Endothelial cell of umbilical vein (primary cell): ENCODE data around the gene DENND1A.

Experiments
- EZH2 ChIP-seq: IDR thresholded peaks from 2 replicates; pipeline ENCODE4 v1.6.1; 2012; ENCODE audit warnings: borderline replicate concordance, low read depth, mild to moderate bottlenecking, moderate library complexity, low read length, inconsistent platforms; ENCODE audit not compliant: severe bottlenecking
- GATA2 ChIP-seq: IDR thresholded peaks from 2 replicates; pipeline ENCODE4 v1.7.0; 2011; ENCODE audit warnings: low read depth, mild to moderate bottlenecking, moderate library complexity, mixed read lengths, low read length; ENCODE audit not compliant: insufficient read length, insufficient read depth
- JUN ChIP-seq: IDR thresholded peaks from 2 replicates; pipeline ENCODE4 v1.6.1; 2011; ENCODE audit warnings: borderline replicate concordance, low read depth; ENCODE audit not compliant: insufficient read length, insufficient read depth
- MAX ChIP-seq: IDR thresholded peaks from 2 replicates; pipeline ENCODE4 v1.6.1; 2011; ENCODE audit not compliant: insufficient read depth, insufficient read length
- MYC ChIP-seq: IDR thresholded peaks from one replicate; pipeline ENCODE4 v1.6.1; 2011; ENCODE audit warnings: mild to moderate bottlenecking, low read depth, low read length
- POLR2A ChIP-seq: IDR thresholded peaks from 2 replicates; pipeline ENCODE4 v1.6.1; 2012; ENCODE audit warnings: low read depth, mild to moderate bottlenecking, control low read depth, low read length
- POLR2AphosphoS5 ChIP-seq: IDR thresholded peaks from 2 replicates; pipeline ENCODE4 v1.6.1; 2012; ENCODE audit warnings: low read depth, mild to moderate bottlenecking, control low read depth, low read length, moderate library complexity; ENCODE audit not compliant: insufficient read depth
- TF ChIP-seq, protein P1 (sequence below), 2 donors: IDR thresholded peaks; 1 replicate in 1 of 2; 2 replicates in 1 of 2; pipeline ENCODE4 v1.5.1; 2011; ENCODE audit warnings: low read length in 2 of 2, mild to moderate bottlenecking in 2 of 2, moderate library complexity in 2 of 2, control low read depth in 1 of 2, inconsistent platforms in 1 of 2, low read depth in 1 of 2; ENCODE audit not compliant: insufficient read depth in 1 of 2; ENCODE audit errors: extremely low read depth in 1 of 2

DNA sequence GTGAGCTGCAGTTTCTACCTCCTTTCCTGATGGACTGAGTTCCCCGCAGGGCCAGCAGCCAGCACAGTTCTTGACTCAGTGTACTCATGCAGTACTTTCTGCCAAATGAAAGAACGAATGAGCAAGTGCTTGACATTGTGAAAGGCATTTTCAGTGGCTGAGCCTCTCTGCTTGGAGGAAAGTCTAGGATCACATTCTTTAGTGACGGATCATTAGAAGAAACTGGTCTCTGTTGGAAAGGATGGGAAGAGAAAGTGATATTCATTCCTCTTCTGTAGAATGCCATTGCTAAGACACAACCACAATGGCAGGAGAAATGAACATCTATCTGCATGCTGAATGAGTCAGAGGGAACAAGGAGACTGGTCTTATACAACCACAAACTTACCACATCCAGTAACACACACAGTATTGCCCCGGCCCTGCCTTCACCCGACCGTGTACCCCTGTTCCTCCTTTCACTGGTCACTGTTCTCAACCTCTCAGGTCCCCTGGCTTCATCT lies 367.0 kb downstream of the DENND1A start:
- TF ChIP-seq, protein P1, sequence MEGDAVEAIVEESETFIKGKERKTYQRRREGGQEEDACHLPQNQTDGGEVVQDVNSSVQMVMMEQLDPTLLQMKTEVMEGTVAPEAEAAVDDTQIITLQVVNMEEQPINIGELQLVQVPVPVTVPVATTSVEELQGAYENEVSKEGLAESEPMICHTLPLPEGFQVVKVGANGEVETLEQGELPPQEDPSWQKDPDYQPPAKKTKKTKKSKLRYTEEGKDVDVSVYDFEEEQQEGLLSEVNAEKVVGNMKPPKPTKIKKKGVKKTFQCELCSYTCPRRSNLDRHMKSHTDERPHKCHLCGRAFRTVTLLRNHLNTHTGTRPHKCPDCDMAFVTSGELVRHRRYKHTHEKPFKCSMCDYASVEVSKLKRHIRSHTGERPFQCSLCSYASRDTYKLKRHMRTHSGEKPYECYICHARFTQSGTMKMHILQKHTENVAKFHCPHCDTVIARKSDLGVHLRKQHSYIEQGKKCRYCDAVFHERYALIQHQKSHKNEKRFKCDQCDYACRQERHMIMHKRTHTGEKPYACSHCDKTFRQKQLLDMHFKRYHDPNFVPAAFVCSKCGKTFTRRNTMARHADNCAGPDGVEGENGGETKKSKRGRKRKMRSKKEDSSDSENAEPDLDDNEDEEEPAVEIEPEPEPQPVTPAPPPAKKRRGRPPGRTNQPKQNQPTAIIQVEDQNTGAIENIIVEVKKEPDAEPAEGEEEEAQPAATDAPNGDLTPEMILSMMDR (IDR thresholded peaks at IDR 0.05; ENCODE audit: extremely low read depth in 1 of 2, insufficient read depth in 1 of 2, low read depth in 1 of 2, low read length in 2 of 2) = no peak
- TF ChIP-seq POLR2A (no peak), POLR2AphosphoS5 (no peak), JUN (no peak), MAX (no peak), EZH2 (no peak), MYC (no peak), GATA2 (no peak)
